ENCODE measurements around the gene DTNBP1.
"Not testable (repeated sequence)": the region's sequence is repeated elsewhere in the genome, so short reads cannot be mapped to it uniquely, and the experiment has no call there.

DTNBP1 gene

DNA sequence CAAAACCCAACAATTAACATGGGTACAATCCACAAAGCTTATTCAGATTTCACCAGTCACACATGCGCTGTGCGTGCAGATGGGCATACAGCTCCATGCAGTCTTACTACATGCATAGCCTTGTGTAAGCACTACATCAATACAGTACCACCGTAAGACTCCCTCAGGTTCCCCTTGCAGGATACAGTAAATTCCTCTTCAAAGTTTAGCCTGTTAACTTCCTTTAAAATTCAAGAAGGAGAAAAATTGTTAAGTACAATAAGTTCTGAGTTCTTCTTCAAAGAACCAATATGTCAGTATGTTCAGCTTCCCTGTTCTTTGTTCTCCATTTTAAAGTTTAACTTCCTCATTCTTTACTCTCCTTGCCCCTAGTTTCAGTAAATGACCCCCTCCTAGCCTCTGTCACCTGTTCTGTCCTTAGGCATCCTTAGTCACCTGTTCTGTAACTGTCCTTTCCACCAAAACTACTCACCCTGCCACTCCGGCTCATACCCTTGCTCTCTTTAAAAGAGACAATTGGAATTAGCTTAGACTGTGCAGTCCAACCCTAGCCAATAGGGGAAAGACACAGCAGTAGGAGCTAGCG lies 119.4 kb downstream of the DTNBP1 start:
- not testable (repeated sequence) for H3K36me3 ChIP-seq (ENCODE audit: control insufficient read depth, insufficient read depth, low read length); H3K9me3 ChIP-seq (ENCODE audit: control insufficient read depth, insufficient read depth, low read depth, low read length); H3K27me3 ChIP-seq (ENCODE audit: control insufficient read depth, insufficient read depth, low read length); H3K4me3 ChIP-seq (ENCODE audit: low read depth, low read length); H3K9ac ChIP-seq (ENCODE audit: low read length); H3K27ac ChIP-seq (ENCODE audit: low read depth, low read length)
- H3K4me1 ChIP-seq (ENCODE audit: control insufficient read depth, insufficient read depth, low read length) = peaks cover 12% of the 10 kb centered on the region

DNA sequence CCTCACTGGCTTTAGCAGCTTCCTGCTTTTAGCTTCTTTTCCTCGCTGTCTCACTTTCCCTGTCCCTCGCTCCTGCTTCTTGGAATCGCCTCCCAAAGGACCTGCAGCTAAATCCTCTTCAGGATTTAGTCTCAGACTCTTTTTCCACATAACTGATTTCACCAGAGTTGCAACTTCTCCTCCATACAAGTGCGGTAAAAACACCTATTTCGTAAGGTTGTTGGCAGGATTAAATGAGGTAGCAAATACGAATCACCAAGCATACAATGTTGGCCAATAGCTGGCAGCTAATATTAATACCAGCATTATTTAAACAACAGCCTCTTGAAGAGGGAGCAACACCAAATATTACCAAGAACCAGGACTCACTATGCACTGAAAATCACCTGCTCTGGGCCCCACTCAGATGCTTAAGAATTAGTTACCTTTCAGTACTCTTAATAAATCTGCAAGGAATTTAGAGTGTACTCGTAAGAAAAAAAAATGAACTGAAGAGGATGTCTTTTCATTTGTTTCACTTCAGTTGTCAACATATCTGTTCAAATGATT lies 123.0 kb downstream of the DTNBP1 start:
- Histone ChIP-seq H3K4me3 (ENCODE audit: low read depth, low read length) (no peak overlapping the region), H3K4me1 (ENCODE audit: control insufficient read depth, insufficient read depth, low read length) (no peaks in the 10 kb centered on the region), H3K36me3 (ENCODE audit: control insufficient read depth, insufficient read depth, low read length) (no peaks in the 10 kb centered on the region), H3K9me3 (ENCODE audit: control insufficient read depth, insufficient read depth, low read depth, low read length) (peaks cover 16% of the 10 kb centered on the region), H3K27ac (ENCODE audit: low read depth, low read length) (no peak overlapping the region), H3K9ac (ENCODE audit: low read length) (no peak overlapping the region), H3K27me3 (ENCODE audit: control insufficient read depth, insufficient read depth, low read length) (no peaks in the 10 kb centered on the region)

DNA sequence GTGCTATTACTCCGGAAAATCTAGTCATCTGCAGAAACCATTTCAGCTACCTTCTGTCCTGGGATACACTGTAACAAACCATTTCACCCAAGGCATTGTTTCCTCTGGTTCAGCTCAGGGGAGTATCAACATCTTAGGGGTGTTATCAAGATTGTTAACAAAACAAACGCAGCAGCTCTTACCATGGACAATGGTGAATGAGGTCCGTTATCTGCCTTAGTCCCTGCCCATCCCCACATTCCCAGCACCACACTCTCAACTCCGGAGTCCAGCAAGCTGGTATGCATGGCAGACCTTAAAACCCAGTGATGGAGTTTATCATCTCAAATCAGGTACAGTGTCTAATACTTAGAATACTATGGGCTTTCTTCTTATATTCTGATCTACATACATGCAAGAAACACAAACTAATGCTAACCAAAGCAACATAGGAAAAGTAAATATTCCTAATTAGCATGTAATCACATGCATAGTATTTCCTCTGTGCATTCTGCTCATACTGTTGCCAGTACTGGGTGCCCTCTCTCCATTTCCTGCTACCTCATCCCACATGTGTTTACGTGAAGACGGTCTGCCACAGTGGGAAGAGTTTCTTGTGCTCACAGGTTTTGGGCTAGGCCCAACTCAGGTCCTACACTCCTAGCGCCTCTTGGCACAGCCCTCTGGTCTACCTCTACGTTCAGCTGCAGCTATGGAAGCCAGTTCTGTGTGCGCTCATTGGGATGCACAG lies 123.9 kb downstream of the DTNBP1 start:
- no peak overlapping the region for H3K9ac ChIP-seq (ENCODE audit: low read length)
- H3K36me3 ChIP-seq (ENCODE audit: control insufficient read depth, insufficient read depth, low read length) = no peaks in the 10 kb centered on the region
- H3K27ac ChIP-seq (ENCODE audit: low read depth, low read length) = no peak overlapping the region
- H3K4me1 ChIP-seq (ENCODE audit: control insufficient read depth, insufficient read depth, low read length) = no peaks in the 10 kb centered on the region
- H3K27me3 ChIP-seq (ENCODE audit: control insufficient read depth, insufficient read depth, low read length) = no peaks in the 10 kb centered on the region
- no peak overlapping the region for H3K4me3 ChIP-seq (ENCODE audit: low read depth, low read length)
- peaks cover 11% of the 10 kb centered on the region for H3K9me3 ChIP-seq (ENCODE audit: control insufficient read depth, insufficient read depth, low read depth, low read length)

DNA sequence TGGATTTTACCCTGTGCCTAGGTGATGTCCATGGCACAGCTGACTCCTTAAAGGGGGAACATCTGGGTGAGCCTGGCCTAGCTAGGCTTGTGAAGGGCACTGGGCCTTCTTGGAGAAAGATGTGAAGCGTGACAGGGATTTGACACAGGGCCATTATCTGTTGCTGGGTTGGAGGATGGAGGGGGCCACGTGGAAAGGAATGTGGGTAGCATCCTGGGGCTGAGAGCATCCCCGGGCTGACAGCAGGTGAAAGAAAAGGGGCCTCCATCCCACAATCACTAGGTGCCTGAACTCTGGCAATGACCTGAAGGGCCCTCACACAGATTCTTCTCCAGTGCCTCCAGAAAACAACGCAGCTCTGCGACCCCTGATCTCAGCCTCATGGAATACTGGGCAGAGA lies 124.7 kb downstream of the DTNBP1 start:
- H3K4me3 ChIP-seq (ENCODE audit: low read depth, low read length) = no peak overlapping the region
- no peaks in the 10 kb centered on the region for H3K27me3 ChIP-seq (ENCODE audit: control insufficient read depth, insufficient read depth, low read length)
- H3K36me3 ChIP-seq (ENCODE audit: control insufficient read depth, insufficient read depth, low read length) = no peaks in the 10 kb centered on the region
- peaks cover 7% of the 10 kb centered on the region; the same call in 1 of the 2 replicates for H3K9me3 ChIP-seq (ENCODE audit: control insufficient read depth, insufficient read depth, low read depth, low read length)
- no peak overlapping the region for H3K27ac ChIP-seq (ENCODE audit: low read depth, low read length)
- no peaks in the 10 kb centered on the region for H3K4me1 ChIP-seq (ENCODE audit: control insufficient read depth, insufficient read depth, low read length)
- H3K9ac ChIP-seq (ENCODE audit: low read length) = no peak overlapping the region

GRCh38 chr6:15536198-15536955 lies 126.5 kb downstream of the DTNBP1 start:
- Histone ChIP-seq H3K27ac (ENCODE audit: low read depth, low read length) (no peak overlapping the region), H3K36me3 (ENCODE audit: control insufficient read depth, insufficient read depth, low read length) (no peaks in the 10 kb centered on the region), H3K9me3 (ENCODE audit: control insufficient read depth, insufficient read depth, low read depth, low read length) (peaks cover 7% of the 10 kb centered on the region; the same call in 1 of the 2 replicates), H3K4me3 (ENCODE audit: low read depth, low read length) (no peak overlapping the region), H3K27me3 (ENCODE audit: control insufficient read depth, insufficient read depth, low read length) (no peaks in the 10 kb centered on the region), H3K9ac (ENCODE audit: low read length) (no peak overlapping the region), H3K4me1 (ENCODE audit: control insufficient read depth, insufficient read depth, low read length) (no peaks in the 10 kb centered on the region)

GRCh38 chr6:15535495-15536197 lies 127.2 kb downstream of the DTNBP1 start:
- Histone ChIP-seq H3K36me3 (ENCODE audit: control insufficient read depth, insufficient read depth, low read length) (no peaks in the 10 kb centered on the region), H3K9me3 (ENCODE audit: control insufficient read depth, insufficient read depth, low read depth, low read length) (peaks cover 7% of the 10 kb centered on the region; the same call in 1 of the 2 replicates), H3K27ac (ENCODE audit: low read depth, low read length) (no peak overlapping the region), H3K27me3 (ENCODE audit: control insufficient read depth, insufficient read depth, low read length) (no peaks in the 10 kb centered on the region), H3K4me3 (ENCODE audit: low read depth, low read length) (no peak overlapping the region), H3K4me1 (ENCODE audit: control insufficient read depth, insufficient read depth, low read length) (no peaks in the 10 kb centered on the region), H3K9ac (ENCODE audit: low read length) (no peak overlapping the region)

DNA sequence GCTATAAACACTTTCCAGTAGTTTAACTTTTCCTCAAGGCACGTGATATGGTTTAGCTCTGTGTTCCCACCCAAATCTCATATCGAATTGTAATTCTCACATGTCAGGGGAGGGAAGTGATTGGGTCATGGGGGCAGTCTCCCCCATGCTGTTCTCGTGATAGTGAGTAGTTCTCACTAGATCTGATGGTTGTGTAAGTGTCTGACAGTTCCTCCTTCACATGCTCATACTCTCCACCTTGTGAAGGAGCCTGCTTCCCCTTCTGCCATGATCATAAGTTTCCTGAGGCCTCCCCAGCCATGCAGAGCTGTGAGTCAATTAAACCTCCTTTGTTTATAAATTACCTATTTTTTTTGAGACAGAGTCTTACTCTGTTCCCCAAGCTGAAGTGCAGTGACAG lies 127.9 kb downstream of the DTNBP1 start:
- no peaks in the 10 kb centered on the region for H3K27me3 ChIP-seq (ENCODE audit: control insufficient read depth, insufficient read depth, low read length)
- H3K36me3 ChIP-seq (ENCODE audit: control insufficient read depth, insufficient read depth, low read length) = no peaks in the 10 kb centered on the region
- H3K4me3 ChIP-seq (ENCODE audit: low read depth, low read length) = no peak overlapping the region
- no peaks in the 10 kb centered on the region for H3K4me1 ChIP-seq (ENCODE audit: control insufficient read depth, insufficient read depth, low read length)
- no peak overlapping the region for H3K9ac ChIP-seq (ENCODE audit: low read length)
- peaks cover 7% of the 10 kb centered on the region; the same call in 1 of the 2 replicates for H3K9me3 ChIP-seq (ENCODE audit: control insufficient read depth, insufficient read depth, low read depth, low read length)
- H3K27ac ChIP-seq (ENCODE audit: low read depth, low read length) = no peak overlapping the region

- no peak overlapping the region for H3K4me3 ChIP-seq (ENCODE audit: low read depth, low read length)
- no peaks in the 10 kb centered on the region for H3K4me1 ChIP-seq (ENCODE audit: control insufficient read depth, insufficient read depth, low read length)
- H3K9ac ChIP-seq (ENCODE audit: low read length) = no peak overlapping the region
- H3K27ac ChIP-seq (ENCODE audit: low read depth, low read length) = no peak overlapping the region
- no peaks in the 10 kb centered on the region for H3K36me3 ChIP-seq (ENCODE audit: control insufficient read depth, insufficient read depth, low read length)
- peaks cover 7% of the 10 kb centered on the region; the same call in 1 of the 2 replicates for H3K9me3 ChIP-seq (ENCODE audit: control insufficient read depth, insufficient read depth, low read depth, low read length)
- no peaks in the 10 kb centered on the region for H3K27me3 ChIP-seq (ENCODE audit: control insufficient read depth, insufficient read depth, low read length)
These were observed 129.3 kb downstream of the DTNBP1 start for GRCh38 chr6:15533379-15534026.

GRCh38 chr6:15531973-15532372 lies 130.9 kb downstream of the DTNBP1 start:
- H3K4me1 ChIP-seq (ENCODE audit: control insufficient read depth, insufficient read depth, low read length) = no peaks in the 10 kb centered on the region
- H3K9me3 ChIP-seq (ENCODE audit: control insufficient read depth, insufficient read depth, low read depth, low read length) = peaks cover 12% of the 10 kb centered on the region; the same call in 1 of the 2 replicates
- no peak overlapping the region for H3K4me3 ChIP-seq (ENCODE audit: low read depth, low read length)
- no peaks in the 10 kb centered on the region for H3K27me3 ChIP-seq (ENCODE audit: control insufficient read depth, insufficient read depth, low read length)
- no peak overlapping the region for H3K27ac ChIP-seq (ENCODE audit: low read depth, low read length)
- no peaks in the 10 kb centered on the region for H3K36me3 ChIP-seq (ENCODE audit: control insufficient read depth, insufficient read depth, low read length)
- no peak overlapping the region for H3K9ac ChIP-seq (ENCODE audit: low read length)

GRCh38 chr6:15530411-15530810 lies 132.4 kb downstream of the DTNBP1 start:
- Histone ChIP-seq H3K4me1 (ENCODE audit: control insufficient read depth, insufficient read depth, low read length) (no peaks in the 10 kb centered on the region), H3K27ac (ENCODE audit: low read depth, low read length) (no peak overlapping the region), H3K27me3 (ENCODE audit: control insufficient read depth, insufficient read depth, low read length) (no peaks in the 10 kb centered on the region), H3K9ac (ENCODE audit: low read length) (no peak overlapping the region), H3K36me3 (ENCODE audit: control insufficient read depth, insufficient read depth, low read length) (no peaks in the 10 kb centered on the region), H3K4me3 (ENCODE audit: low read depth, low read length) (no peak overlapping the region), H3K9me3 (ENCODE audit: control insufficient read depth, insufficient read depth, low read depth, low read length) (peaks cover 14% of the 10 kb centered on the region; the same call in 1 of the 2 replicates)
